ENCODE data around the gene LAIR2.
"Not testable (repeated sequence)": the region's sequence is repeated elsewhere in the genome, so short reads cannot be mapped to it uniquely, and the experiment has no call there.

The LAIR2 gene

DNA sequence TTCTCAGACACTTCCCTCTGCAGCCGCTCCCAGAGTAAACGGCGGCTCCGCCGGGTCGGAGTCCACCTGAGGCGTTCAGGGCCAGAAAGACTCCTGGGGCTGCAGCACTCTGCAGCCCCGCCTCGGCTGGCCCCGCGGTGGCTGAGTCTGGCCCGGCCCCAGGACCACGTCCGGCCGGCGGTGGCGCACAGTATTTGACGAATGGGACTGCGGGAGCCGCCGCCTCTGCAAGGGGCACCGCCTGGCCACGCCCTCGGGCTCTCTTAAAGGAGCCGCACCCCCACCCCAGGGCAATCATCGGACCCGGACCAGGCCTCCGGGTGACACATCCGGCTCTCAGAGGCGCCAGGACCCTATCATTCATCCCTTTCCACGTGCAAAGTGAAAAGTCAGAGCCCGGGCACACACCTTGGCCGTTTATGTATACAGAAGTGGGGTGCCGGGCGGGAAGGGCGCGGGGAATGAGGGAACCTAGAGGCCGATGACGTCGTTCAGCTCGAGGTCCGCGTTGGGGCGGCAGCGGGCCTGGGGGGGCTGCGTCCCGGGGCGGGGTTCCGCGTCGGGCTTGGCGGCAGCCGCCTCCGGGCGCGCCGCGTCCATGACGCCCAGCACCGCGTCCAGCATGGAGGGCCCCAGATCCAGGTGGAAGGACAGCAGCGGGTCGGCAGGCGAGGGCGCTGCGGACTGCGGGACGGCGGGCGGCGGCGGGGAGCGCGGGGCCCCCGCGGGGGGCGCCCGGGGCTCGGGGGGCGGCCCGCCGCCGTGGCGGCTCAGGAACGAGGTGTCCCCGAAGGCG lies 37.8 kb upstream of the LAIR2 start:
- peak; percentile 91 for DNase-seq (ENCODE audit: low spot score)

DNA sequence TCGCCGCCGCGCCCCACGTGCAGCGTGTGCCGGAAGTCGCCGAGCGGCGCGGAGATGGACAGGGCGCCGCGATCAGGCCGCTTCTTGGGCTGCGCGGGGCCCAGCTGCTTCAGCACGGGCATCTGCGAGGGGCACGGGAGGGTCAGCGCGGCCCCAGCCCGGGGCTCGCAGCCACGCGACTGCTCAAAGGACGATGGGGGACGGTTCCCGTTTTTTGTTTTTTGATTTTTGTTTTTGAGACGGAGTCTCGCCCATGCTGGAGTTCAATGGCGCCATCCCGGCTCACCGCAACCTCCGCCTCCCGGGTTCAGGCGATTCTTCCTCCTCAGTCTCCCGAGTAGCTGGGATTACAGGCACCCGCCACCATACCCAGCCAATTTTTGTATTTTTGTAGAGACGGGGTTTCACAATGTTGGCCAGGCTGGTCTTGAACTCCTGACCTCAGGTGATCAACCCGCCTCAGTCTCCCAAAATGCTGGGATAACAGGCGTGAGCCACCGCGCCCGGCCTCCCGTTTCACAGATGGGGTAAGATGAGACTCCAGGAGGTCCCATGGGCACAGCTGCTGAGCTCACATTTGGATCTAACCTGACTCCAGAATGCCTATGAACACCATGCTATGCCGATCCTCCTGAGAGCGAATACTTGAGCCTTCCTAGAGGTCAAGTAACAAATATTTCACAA lies 37.1 kb upstream of the LAIR2 start:
- DNase-seq (ENCODE audit: low spot score), result no peak

DNA sequence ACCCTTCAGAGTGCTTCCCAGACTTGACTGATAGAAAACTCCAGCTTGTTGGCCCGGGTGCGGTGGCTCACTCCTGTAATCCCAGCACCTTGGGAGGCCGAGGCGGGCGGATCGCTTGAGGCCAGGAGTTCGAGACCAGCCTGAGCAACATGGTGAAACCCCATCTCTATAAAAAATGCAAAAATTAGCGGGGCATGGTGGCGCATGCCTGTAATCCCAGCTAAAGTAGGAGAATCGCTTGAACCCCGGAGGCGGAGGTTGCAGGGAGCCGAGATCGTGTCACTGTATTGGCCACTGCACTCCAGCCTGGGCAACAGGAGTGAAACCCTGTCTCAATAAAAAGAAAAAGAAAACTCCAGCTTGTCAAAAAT lies 36.5 kb upstream of the LAIR2 start:
- not testable (repeated sequence) for DNase-seq (ENCODE audit: low spot score)

DNA sequence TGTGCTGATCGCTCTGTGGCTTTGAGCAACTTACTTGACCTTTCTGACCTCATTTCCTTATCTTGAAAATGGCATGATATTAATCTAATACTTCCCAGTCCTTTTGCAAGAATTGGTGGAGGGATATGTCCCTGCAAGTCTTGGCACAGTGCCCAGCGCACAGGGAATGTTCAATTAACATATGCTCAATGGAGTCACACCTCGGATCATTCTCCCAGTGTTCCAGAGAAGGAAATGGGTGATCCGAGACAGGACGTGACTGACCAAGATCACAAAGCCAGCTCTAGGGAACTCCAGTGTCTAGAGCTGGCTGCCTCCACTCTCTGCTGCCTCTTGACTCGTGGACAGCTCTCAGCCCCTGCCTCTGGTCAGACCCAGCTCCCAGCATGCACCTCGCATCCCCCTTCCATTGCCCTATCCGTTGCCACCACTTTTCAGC lies 33.1 kb upstream of the LAIR2 start:
- no peak for DNase-seq (ENCODE audit: low spot score)

DNA sequence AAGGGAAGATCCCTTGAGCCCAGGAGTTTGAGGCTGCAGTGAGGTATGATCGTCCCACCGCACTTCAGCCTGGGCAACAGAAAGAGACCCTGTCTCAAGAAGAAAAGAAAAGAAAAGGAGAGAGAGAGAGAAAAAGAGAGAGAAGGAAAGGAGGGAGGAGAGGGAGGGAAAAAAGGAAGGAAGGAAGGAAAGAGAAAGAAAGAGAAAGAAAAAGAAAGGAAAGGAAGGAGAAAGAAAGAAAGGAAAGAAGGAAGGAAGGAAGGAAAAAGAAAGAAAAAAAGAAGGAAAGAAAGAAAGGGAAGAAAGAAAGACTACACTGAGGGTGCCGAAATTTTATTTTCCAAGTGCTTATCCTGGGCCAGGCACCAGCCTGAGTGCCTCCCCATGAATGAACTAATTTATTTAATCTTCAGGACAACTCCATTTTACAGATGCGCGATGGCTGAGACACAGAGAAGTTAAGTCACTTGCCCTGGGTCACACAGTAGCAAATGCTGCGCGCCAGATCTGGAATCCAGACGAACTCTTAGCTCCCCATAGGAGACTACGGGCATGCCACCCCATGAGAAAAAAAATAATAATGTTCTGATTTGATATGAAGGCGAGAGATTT lies 32.2 kb upstream of the LAIR2 start:
- no peak for DNase-seq (ENCODE audit: low spot score)

DNA sequence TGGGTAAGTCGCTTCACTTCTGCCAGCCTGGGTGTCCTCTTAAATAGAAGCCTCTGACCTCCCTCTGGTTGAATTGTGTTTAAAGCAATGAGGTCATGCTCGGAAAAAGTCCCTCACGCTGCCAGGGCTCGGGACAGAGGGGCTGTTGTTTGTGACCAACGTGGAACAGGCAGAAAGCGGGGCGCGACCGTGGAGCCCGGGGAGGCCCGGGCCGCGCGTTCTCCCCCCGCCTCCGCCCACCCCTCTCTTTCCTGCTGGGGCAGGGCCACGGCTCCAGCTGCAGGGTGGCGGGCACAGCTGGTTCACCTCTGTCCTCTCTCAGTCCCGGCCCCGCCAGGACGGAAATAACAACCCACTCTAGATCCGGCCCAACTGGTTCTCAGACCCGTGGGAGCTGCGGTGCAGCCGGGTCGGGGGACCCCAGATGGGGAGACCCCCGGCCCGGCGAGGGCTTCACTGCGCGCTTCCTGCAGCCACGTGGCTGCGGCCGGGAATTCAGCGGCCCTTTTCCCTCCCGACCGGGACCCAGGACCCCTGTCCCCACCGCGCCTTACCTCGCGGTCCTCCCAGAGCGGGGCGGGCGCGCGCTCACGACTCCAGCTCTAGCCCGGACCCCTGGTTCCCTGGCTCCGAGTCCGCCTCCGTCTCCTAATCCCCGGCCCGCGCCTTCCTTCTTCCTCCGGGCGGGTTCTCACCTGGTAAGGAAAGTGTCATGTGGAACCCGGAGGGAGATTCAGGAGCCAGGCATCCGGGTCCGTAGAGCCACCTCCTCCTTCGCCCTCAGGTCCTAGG lies 31.4 kb upstream of the LAIR2 start:
- DNase-seq (ENCODE audit: low spot score), result no peak

DNA sequence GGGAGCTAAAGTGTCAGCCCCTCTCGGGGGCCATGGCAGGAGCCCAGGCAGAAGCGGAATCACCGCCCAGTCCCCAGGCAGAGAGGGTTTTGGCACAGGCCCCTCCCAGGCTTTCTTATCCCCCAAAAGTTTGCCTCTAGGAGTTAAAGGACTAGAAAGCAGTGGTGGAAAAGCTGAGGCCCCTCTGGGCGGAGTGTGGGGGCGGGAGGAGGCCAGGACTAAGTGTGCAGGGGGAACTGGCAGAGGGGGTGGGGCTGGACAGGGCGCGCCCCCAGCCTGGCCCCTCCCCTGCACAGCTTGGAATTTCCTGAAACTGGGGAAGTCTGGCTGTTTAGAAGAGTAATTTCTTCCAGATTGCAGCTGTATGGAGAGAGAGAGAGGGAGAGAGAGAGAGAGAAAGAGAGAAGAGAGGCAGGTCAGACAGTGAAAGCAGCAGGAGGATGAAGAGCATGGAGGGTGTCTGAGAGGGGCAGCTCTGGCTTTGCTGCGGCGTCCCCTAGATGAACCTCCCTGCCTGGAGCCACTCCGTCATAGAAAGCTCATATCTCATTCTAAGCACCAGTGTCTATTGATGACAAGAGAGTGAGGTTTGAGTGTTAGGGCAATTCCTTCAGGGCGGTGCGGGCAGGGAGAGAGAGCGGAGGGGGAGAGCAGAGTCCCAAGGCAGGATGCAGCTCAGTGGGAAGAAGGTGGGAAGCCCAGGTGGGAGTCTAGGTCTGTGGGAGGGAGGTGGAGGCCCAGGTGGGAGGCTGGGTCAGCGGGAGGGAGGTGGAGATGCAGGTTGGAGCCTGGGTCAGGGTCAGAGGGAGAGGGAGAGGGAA lies 29.4 kb upstream of the LAIR2 start, which contains the start of gene CDC42EP5:
Gene CDC42EP5 (minus strand): TSS at position 226 of the 821 bp plus-strand sequence. CDS start 7,749 bp downstream, outside the sequence.
- peak; percentile 96 for DNase-seq (ENCODE audit: low spot score)

DNA sequence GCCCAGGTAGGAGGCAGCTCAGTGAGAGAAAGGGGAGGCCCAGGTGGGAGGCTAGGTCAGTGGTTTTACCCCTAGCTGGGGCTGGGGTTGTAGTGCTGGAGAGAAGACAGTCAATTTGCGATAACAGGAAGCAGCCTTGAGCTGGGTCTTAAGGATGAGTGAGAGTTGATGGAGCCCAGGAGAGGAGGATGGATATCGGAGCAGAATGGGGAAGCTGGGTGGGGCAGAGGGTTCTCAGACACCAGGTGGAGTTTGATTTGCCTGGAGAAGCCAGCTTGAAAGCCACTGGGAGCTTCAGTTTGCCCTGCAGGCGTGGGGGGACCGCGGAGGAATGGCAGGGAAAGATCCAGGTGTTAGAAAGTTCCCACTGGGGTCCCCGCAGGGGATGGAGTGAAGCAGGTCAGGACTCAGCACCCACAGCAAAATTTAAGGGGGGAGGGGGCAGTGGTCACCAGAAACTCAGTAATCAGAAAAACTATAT lies 28.7 kb upstream of the LAIR2 start:
- DNase-seq (ENCODE audit: low spot score), result no peak

DNA sequence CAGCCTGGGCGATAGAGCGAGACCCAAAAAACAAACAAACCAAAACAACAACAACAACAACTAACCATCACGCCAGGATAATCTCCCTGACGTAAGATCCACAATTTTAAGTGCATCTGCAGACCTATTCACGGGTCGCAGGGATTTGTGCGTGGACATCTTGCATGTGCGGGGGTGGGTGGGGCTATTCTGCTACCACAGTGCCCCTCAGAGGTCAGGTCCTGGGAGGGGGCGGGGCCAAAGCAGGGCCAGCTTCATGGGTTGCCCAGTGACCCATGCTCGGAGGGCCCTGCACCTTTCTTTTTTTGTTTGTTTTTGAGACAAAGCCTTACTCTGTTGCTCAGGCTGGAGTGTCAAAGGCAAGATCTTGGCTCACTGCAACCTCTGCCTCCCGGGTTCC lies 26.9 kb upstream of the LAIR2 start:
- DNase-seq (ENCODE audit: low spot score), result no peak

DNA sequence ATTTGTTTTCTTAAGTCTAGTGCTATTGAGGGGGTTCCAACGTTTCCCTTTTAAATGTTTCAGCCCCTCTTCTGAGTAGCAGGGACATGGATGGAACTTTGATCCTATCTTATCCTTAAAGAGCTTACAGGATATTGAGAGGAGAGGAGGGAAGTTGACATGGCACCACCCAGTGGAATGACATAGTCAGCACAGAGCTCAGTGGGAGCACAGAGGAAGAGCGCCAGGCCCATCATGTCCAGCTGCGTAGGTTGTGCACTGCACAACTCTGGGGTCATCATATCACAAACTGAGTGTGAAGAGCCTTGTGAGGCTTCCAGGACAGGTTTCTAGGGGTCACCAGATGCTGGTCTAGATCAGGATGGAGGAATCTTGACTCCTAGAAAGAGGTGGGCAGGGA lies 25.0 kb upstream of the LAIR2 start:
- DNase-seq (ENCODE audit: low spot score), result no peak

DNA sequence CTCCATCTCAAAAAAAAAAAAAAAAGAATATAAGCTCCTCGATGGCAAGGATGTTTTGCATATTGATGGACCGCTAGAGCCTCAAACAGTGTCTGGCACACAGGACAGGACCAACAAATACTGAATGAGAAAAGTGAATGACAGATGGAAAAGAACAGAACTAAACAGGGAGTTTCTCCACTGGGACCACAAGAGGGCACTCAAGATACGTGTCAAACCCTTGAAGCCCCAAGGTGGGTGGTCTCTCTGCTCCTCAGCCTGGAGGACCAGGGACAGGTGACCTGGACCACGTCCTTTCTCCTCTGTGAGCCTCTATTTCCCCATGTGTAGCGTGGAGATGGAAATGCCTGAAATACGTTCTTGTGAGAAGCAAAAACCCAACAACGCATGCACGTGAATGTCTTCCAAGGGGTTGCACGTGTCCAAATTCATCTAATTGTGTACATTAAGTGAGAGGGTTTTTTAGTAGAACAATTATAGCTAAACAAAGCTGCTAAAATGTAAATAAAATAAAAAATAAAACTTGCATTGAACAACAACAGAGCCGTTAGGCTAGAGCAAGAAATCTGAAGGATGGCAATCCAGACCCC lies 23.9 kb upstream of the LAIR2 start:
- no peak for DNase-seq (ENCODE audit: low spot score)

DNA sequence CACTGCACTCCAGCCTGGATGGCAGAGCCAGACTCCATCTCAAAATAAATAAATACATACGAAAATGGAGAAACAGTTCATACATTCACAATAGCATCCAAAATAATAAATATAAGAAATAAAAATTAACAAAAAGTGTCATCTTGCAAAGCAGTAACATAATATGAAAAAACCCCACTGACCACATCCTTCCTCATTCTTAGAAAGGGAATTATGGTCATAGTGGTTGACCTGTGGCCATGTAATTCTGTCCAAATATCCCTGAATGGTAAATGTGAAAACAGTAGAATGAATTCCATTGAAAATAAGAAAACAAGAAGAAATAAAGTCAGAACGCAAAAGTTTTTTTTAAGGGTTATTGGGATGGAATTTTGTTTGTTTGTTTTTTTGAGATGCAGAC lies 22.6 kb upstream of the LAIR2 start:
- no peak for DNase-seq (ENCODE audit: low spot score)

DNA sequence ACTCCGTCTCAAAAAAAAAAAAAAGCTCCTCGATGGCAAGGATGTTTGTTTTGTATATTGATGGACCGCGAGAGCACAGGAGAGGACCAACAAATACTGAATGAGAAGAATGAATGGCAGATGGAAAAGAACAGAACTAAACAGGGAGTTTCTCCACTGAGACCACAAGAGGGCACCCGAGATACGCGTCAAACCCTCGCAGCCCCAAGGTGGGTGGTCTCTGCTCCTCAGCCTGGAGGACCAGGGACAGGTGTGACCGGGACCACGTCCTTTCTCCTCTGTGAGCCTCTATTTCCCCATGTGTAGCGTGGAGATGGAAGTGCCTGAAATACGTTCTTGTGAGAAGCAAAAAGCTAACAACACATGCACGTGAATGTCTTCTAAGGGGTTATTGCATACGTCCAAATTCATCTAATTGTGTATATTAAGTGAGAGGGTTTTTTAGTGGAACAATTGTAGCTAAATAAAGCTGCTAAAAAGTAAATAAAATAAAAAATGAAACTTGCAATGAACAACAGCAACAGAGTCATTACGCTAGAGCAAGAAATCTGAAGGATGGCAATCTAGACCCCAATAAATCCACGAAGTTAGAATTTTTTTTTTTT lies 21.2 kb upstream of the LAIR2 start:
- no peak for DNase-seq (ENCODE audit: low spot score)

DNA sequence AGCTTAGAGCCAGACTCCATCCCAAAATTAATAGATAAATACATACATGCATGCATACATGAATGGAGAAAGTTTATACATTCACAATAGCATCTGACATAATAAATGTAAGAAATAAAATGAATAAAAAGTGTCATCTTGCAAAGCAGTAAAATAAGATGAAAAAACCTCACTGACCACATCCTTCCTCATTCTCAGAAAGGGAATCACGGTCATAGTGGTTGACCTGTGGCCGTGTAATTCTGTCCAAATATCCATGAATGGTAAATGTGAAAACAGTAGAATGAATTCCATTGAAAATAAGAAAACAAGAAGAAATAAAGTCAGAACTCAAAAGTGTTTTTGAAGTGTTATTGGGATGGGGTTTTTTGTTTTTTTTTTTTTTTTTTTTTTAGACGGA lies 19.7 kb upstream of the LAIR2 start:
- no peak for DNase-seq (ENCODE audit: low spot score)

DNA sequence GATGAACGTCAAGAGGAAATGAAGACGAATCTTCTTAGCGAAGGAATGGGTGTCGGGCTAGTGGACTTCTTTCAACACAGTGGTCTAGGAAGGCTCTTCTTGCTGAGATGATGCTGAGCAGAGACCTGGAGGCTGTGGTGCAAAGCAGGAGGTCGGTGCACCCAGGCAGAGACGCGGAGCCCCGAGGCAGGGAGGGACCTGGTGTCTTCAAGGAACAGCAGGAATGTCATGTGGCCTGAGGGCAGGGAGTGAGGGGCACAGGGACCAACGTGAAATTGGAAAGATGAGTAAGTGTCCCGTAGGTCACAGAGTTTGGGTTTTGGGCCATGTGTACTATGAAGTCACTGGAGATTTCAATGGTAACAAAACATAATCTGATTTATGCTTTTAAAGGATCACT lies 18.2 kb upstream of the LAIR2 start:
- no peak for DNase-seq (ENCODE audit: low spot score)

DNA sequence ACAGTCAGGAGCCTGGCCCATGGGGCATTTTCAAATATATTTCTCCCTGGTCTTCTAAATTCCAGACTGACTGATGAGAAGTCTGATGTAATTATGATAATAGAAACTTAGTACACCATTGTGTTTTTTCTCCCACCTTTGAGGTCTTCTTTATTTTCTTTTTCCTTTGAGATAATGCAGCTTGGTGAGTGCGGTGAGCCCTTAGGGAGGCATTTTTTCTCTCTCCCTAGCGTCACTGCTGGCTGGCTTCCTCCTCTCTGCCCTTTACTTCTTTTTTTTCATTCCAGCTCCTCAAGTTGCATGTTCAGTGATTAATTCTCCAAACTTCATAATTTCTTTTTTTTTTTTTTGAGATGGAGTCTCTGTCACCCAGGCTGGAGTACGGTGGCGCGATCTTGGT lies 16.8 kb upstream of the LAIR2 start:
- no peak for DNase-seq (ENCODE audit: low spot score)

DNA sequence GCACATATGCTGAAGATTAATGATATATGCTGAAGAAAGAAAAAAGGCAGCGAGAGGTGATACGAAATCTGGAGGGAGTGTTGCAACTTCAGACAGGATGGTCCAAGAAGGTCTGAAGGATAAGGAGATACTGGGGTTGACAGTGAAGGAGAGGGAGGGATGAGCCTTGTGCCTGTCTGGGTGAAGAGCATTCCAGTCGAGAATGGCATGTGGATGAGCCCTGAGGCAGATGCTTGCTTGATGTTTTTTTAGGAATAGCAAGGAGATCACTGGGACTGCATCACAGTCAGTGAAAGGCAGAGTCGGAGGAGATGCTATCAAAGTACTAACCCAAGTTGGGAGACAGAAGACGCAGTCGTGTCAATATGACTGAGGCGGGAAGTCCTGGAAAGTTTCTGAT lies 13.3 kb upstream of the LAIR2 start:
- DNase-seq (ENCODE audit: low spot score), result no peak

DNA sequence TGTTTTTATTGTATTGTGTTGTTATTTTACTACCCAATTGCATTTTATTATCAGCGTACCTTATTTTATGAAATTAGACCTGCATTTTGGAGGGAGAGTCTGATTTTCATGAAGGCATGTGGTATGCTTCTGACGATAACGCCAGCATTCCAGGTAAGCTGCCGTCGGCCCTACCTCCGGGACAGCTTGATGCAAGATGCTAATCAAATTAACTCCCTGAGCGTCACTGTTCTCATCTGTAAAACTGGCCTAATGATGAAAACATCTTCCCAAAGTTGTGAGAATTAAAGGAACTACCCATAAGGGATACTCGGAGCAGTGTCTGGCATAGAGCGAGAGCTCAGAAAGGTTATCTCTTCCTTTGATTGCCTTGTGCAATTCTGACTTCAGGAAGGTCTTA lies 12.9 kb upstream of the LAIR2 start:
- no peak for DNase-seq (ENCODE audit: low spot score)

DNA sequence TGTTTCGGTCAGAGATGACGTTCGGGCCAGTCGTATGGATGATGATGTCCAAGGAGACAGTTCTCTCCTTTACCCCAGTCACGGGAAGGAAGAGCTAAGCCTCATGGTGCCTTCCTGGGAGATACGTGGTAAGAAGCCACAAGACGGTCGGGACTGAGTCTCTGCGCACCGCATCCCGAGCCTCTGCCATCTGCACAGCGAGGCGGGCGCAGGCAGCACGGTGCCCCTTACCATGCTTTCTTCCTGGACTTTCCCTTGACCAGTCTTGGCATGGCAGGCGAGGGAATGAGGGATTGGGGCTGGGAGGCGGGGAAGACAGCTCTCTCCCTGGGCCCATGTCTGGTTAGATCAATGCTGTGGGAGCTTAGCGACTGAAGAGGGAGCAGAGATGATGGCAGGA lies 10.1 kb upstream of the LAIR2 start:
- DNase-seq (ENCODE audit: low spot score), result no peak

DNA sequence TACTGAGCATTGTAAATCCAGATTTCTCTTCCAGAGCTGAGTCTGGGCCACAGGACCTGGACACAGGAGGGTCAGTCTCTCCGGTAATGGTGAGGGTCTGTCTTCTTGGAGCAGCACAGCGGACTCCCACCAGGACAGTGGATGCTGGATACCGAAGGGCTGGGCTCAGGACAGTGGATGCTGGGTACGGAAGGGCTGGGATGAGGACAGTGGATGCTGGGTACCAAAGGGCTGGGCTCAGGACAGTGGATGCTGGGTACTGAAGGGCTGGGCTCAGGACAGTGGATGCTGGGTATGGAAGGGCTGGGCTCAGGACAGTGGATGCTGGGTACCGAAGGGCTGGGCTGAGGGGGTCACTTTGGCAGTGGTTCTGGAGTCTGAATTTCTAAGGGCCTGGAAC lies 9.6 kb upstream of the LAIR2 start:
- not testable (repeated sequence) for DNase-seq (ENCODE audit: low spot score)
